ENCODE measurements around the gene PAFAH1B1.
"Not testable (repeated sequence)": the region's sequence is repeated elsewhere in the genome, so short reads cannot be mapped to it uniquely, and the experiment has no call there.

The PAFAH1B1 gene

GRCh38 chr17:2636169-2636930 lies 42.9 kb downstream of the PAFAH1B1 start:
- DNase-seq, result no peak

GRCh38 chr17:2637422-2637821 lies 44.0 kb downstream of the PAFAH1B1 start:
- no peak for DNase-seq

GRCh38 chr17:2644971-2645370 lies 51.5 kb downstream of the PAFAH1B1 start:
- DNase-seq, result no peak

GRCh38 chr17:2647957-2648356 lies 54.5 kb downstream of the PAFAH1B1 start:
- DNase-seq, result no peak

- DNase-seq, result no peak
These were observed 55.7 kb downstream of the PAFAH1B1 start for GRCh38 chr17:2649191-2649590.

GRCh38 chr17:2652911-2653310 lies 59.5 kb downstream of the PAFAH1B1 start:
- DNase-seq, result not testable (repeated sequence)

- no peak for DNase-seq
These were observed 62.1 kb downstream of the PAFAH1B1 start for GRCh38 chr17:2655546-2655945.

GRCh38 chr17:2656283-2656682 lies 62.8 kb downstream of the PAFAH1B1 start:
- DNase-seq, result no peak

GRCh38 chr17:2659337-2659736 lies 65.9 kb downstream of the PAFAH1B1 start:
- DNase-seq, result not testable (repeated sequence)

GRCh38 chr17:2660410-2660809 lies 67.0 kb downstream of the PAFAH1B1 start:
- not testable (repeated sequence) for DNase-seq

GRCh38 chr17:2672026-2672425 lies 78.6 kb downstream of the PAFAH1B1 start:
- DNase-seq, result no peak

- not testable (repeated sequence) for DNase-seq
These were observed 85.8 kb downstream of the PAFAH1B1 start for GRCh38 chr17:2679247-2679646.

- DNase-seq, result no peak
These were observed 87.5 kb downstream of the PAFAH1B1 start for GRCh38 chr17:2680961-2681360.

- no peak for DNase-seq
These were observed 88.2 kb downstream of the PAFAH1B1 start for GRCh38 chr17:2681650-2682049.

- no peak for DNase-seq
These were observed 88.9 kb downstream of the PAFAH1B1 start for GRCh38 chr17:2682176-2682938.

- no peak for DNase-seq
These were observed 90.5 kb downstream of the PAFAH1B1 start for GRCh38 chr17:2683912-2684311.

GRCh38 chr17:2684549-2684948 lies 91.1 kb downstream of the PAFAH1B1 start:
- no peak for DNase-seq

GRCh38 chr17:2685696-2686095 lies 92.2 kb downstream of the PAFAH1B1 start:
- DNase-seq, result no peak

- DNase-seq, result no peak
These were observed 93.6 kb downstream of the PAFAH1B1 start for GRCh38 chr17:2687074-2687418.

GRCh38 chr17:2688351-2689342 lies 95.2 kb downstream of the PAFAH1B1 start:
- DNase-seq, result peak; percentile 56

GRCh38 chr17:2689411-2690164 lies 96.1 kb downstream of the PAFAH1B1 start:
- peak; percentile 54 for DNase-seq
